OCI-LY1 (cell line): ENCODE results near the gene ERBB2.

Source experiments
- CTCF ChIP-seq: fragments of 200-600 bp; sonication (generic), shearing (Covaris generic); IDR thresholded peaks from 2 replicates; pipeline ENCODE4 v1.5.1; 2017; ENCODE audit warnings: mild to moderate bottlenecking, antibody characterized with exemption, low read length, moderate library complexity, mixed read lengths
- EZH2 ChIP-seq: fragments of 200-600 bp; sonication (generic), shearing (Covaris generic); IDR thresholded peaks from 2 replicates; pipeline ENCODE4 v1.8.0; 2017; ENCODE audit warnings: borderline replicate concordance, mixed run types, mild to moderate bottlenecking, antibody characterized with exemption, low read length, moderate library complexity, mixed read lengths

DNA sequence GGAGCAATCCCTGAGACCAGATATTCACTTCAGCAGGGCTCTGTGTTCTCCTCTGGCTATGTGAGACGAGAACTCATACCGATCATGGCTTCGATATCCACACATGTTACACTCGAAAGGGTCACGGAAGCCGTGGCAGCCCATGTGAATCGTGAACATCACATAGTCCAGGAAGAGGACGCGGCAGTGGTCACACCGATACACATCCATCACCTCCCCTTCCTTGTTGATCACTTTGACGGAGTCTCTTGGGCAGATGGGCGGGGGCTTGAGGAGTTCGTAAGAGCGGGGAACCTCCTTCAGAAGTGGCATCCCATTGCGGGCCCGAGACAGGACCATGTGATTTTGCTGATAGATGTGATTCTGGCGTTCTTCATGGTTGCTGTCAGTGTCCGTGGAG lies 65.9 kb downstream of the ERBB2 start:
- TF ChIP-seq CTCF (no peak), EZH2 (no peak)
